Duodenal mucosa (tissue), 2 donors: ENCODE results near the gene RNF34.
"Not testable (repeated sequence)": the region's sequence is repeated elsewhere in the genome, so short reads cannot be mapped to it uniquely, and the experiment has no call there.

Experiments
- H3K27ac ChIP-seq: one replicate; pipeline ENCODE4 v1.7.0; 2013; ENCODE audit warnings: low read depth, low read length
- H3K27me3 ChIP-seq, 2 donors: one replicate each; pipeline ENCODE4 v1.7.0; 2013; ENCODE audit warnings: low read length in 2 of 2, control low read depth in 1 of 2; ENCODE audit not compliant: insufficient read depth in 2 of 2, control insufficient read depth in 1 of 2
- H3K36me3 ChIP-seq, 2 donors: one replicate each; pipeline ENCODE4 v1.7.0; 2013; ENCODE audit warnings: low read length in 2 of 2, control low read depth in 1 of 2; ENCODE audit not compliant: insufficient read depth in 2 of 2, control insufficient read depth in 1 of 2
- H3K4me1 ChIP-seq, 2 donors: one replicate each; pipeline ENCODE4 v1.7.0; 2013; ENCODE audit warnings: low read length in 2 of 2, control low read depth in 1 of 2; ENCODE audit not compliant: insufficient read depth in 2 of 2, control insufficient read depth in 1 of 2
- H3K4me3 ChIP-seq, 2 donors: one replicate each; pipeline ENCODE4 v1.7.0; 2013; ENCODE audit warnings: low read length in 2 of 2, low read depth in 1 of 2
- H3K9ac ChIP-seq, 2 donors: one replicate each; pipeline ENCODE4 v1.7.0; 2013; ENCODE audit warnings: low read length in 2 of 2, low read depth in 1 of 2
- H3K9me3 ChIP-seq, 2 donors: one replicate each; pipeline ENCODE4 v1.7.0; 2013; ENCODE audit warnings: low read length in 2 of 2, control low read depth in 1 of 2; ENCODE audit not compliant: control insufficient read depth in 1 of 2

Gene RNF34

DNA sequence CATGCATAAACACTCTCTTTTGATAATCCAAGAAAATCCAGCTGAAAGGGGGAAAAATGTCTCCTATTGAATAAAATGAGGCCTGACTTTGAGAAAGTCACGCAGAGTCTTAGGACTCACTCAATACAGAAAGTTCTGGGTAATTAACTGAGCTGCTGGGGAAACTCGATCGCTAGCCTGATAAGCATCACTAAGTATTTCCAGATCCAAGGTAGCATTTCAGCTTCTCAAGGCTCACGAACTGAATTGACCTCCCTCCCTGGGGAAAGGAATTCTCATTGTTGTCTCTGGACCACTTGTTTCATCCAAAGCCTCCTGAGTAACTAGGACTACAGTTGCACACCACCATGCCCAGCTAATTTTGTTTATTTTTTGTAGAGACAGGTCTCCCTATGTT is 33.9 kb upstream of the RNF34 start:
- Histone ChIP-seq H3K9me3 (no peaks in the 10 kb centered on the region), H3K36me3 (no peaks in the 10 kb centered on the region), H3K27ac (no peak overlapping the region), H3K4me3 (no peak overlapping the region), H3K27me3 (peaks cover 0 to 5% of the 10 kb centered on the region in 2 donors), H3K9ac (no peak overlapping the region), H3K4me1 (no peaks in the 10 kb centered on the region)

DNA sequence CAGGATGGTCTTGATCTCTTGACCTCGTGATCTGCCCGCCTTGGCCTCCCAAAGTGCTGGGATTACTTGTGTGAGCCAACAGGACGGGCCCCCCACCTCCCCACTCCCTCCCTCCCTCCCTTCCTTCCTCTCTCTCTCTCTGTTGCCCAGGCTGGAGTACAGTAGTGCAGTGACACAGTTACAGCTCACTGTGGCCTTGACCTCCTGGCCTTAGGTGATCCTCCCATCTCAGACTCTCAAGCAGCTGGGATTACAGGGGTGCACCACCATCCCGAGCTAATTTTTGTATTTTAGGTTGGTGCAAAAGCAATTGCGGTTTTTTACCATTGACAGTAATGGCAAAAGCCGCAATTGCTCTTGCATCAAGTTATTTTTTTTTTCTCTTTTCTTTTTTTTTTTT is 28.5 kb upstream of the RNF34 start:
- Histone ChIP-seq H3K4me1 (no peaks in the 10 kb centered on the region), H3K27ac (no peak overlapping the region), H3K9ac (no peak overlapping the region), H3K27me3 (no peaks in the 10 kb centered on the region), H3K36me3 (no peaks in the 10 kb centered on the region), H3K4me3 (no peak overlapping the region), H3K9me3 (no peaks in the 10 kb centered on the region)

DNA sequence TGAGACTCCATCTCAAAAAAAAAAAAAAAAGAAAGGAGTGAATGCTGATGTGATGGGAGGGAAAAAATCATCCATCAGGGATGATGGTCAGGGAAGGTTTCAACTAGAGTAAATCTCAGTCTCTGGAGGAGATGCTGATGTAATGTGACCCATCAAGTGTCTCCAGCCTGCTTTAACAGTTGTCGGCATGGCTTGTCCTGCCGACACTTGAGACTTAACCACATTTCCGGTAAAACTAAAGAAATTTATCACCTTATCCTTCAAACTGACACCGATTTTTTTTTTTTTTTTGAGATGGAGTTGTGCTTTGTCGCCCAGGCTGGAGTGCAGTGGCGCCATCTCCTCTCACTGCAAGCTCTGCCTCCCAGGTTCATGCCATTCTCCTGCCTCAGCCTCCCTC is 26.2 kb upstream of the RNF34 start:
- Histone ChIP-seq H3K9me3 (no peaks in the 10 kb centered on the region), H3K4me3 (no peak overlapping the region), H3K36me3 (no peaks in the 10 kb centered on the region), H3K9ac (no peak overlapping the region), H3K27ac (no peak overlapping the region), H3K27me3 (no peaks in the 10 kb centered on the region), H3K4me1 (peaks cover 0 to 8% of the 10 kb centered on the region in 2 donors)

DNA sequence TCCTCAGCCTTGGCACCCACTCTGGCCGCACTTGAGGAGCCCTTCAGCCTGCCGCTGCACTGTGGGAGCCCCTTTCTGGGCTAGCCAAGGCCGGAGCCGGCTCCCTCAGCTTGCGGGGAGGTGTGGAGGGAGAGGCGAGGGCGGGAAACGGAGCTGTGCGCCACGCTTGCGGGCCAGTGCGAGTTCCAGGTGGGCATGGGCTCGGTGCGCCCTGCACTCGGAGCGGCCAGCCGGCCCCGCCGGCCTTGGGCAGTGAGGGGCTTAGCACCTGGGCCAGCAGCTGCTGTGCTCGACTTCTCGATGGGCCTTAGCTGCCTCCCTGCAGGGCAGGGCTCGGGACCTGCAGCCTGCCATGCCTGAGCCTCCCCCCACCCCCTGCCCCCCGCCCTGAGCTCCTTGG is 25.6 kb upstream of the RNF34 start:
- H3K36me3 ChIP-seq, H3K4me3 ChIP-seq, H3K9me3 ChIP-seq: not testable (repeated sequence)

DNA sequence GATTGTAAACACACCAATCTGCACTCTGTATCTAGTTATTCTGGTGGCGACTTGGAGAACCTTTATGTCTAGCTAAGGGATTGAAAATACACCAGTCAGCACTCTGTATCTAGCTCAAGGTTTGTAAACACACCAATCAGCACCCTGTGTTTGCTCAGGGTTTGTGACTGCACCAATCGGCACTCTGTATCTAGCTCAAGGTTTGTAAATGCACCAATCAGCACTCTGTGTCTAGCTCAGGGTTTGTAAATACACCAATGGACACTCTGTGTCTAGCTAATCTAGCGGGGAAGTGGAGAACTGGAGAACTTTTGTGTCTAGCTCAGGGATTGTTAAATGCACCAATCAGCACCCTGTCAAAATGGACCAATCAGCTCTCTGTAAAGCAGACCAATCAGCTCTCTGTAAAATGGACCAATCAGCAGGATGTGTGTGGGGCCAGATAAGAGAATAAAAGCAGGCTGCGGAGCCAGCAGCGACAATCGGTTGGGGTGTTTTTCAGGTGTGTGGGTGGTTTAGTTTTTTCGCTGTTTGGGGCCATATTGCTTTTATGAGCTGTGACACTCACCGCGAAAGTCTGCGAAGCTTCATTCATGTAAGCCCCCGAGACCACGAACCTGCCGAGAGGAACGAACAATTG is 24.9 kb upstream of the RNF34 start:
- not testable (repeated sequence) for H3K4me1 ChIP-seq, H3K9ac ChIP-seq, H3K4me3 ChIP-seq, H3K9me3 ChIP-seq, H3K27ac ChIP-seq, H3K27me3 ChIP-seq, H3K36me3 ChIP-seq

More for the DNA sequence above, 25.6 kb upstream of the RNF34 start:
- H3K4me1 ChIP-seq, H3K27me3 ChIP-seq, H3K9ac ChIP-seq, H3K27ac ChIP-seq: not testable (repeated sequence)

DNA sequence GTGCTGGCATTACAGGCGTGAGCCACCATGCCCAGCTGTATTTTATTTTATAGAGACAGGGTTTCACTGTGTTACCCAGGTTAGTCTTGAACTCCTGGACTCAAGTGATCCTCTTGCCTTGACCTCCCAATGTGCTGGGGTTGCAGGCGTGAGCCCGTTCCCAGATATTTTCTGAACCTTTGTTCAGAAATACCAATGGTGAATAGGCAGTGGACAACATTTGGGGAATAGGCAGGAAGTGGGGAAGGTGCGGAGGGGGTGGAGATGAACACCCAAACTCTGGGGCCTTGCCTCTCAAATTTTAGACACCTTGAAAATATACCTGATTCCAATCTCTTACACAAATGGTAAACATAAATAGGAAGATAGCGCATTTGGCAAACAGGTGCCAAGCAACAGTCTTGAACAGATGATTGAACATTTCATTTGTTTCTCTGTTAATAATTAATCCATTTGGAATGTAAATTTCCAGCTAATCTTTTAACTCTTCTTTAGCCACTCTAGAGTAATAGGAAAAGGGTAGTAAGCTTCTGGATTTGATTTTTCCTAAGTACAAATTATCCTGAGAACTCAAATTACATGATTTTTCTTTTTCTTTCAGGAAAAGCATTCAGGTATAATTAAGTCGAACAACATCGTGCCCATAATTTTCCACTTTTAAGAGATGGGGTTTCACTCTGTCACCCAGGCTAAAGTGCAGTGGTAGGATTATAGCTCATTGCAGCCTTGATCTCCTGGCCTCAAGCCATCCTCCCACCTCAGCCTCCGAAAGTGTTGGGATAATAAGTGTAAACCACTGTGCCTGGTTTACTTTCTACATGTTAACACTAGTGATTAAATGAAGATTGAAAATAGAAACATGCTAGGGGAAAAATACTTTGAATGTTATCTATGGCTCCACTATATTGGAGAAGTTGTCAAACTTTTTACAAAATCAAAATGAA is 22.9 kb upstream of the RNF34 start:
- Histone ChIP-seq H3K27ac (no peak overlapping the region), H3K27me3 (no peaks in the 10 kb centered on the region), H3K36me3 (no peaks in the 10 kb centered on the region), H3K9ac (no peak overlapping the region), H3K4me1 (peaks cover 0 to 8% of the 10 kb centered on the region in 2 donors), H3K9me3 (no peaks in the 10 kb centered on the region), H3K4me3 (no peak overlapping the region)

DNA sequence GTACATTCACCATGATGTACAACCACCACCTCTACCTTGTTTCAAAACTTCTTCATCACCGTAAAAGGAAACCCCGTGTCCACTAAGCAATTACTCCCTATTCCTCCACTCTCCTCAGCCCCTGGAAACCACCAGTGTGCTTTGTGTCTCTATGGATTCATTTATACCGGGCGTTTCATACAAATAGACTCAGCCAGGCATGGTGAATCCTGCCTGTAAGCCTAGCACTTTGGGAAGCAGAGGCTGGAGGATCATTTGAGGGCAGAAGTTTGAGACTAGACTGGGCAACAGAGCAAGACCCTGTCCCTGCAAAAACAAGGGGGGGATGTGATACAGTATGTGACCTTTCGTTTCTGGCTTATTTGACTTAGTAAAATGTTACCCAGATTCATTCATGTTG is 21.2 kb upstream of the RNF34 start:
- peaks cover 6 to 8% of the 10 kb centered on the region in 2 donors for H3K4me1 ChIP-seq

DNA sequence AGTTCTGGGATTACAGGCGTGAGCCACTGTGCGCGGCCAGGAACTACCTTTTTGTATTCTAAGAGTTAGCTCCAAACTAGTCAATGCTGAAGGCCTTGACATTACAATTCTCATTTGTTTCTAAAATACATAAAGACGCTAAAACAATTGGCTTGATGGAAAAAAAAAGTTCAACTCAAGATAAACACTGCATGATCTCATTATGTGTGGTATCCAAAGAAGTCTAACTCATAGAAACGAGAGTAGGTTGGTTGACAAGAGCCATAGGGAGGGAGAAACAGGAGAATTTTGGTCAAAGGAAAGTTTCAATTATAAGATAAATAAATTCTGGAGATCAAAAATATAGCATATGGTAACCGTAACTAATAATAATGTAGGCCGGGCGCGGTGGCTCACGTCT is 20.0 kb upstream of the RNF34 start:
- Histone ChIP-seq H3K9ac (no peak overlapping the region), H3K9me3 (no peaks in the 10 kb centered on the region), H3K4me3 (no peak overlapping the region), H3K27ac (no peak overlapping the region), H3K4me1 (peaks cover 6 to 8% of the 10 kb centered on the region in 2 donors), H3K36me3 (no peaks in the 10 kb centered on the region), H3K27me3 (no peaks in the 10 kb centered on the region)

More for the DNA sequence above, 21.2 kb upstream of the RNF34 start:
- no peaks in the 10 kb centered on the region for H3K27me3 ChIP-seq
- no peak overlapping the region for H3K4me3 ChIP-seq
- no peaks in the 10 kb centered on the region for H3K36me3 ChIP-seq
- H3K27ac ChIP-seq, result no peak overlapping the region
- H3K9me3 ChIP-seq, result no peaks in the 10 kb centered on the region
- H3K9ac ChIP-seq, result no peak overlapping the region

DNA sequence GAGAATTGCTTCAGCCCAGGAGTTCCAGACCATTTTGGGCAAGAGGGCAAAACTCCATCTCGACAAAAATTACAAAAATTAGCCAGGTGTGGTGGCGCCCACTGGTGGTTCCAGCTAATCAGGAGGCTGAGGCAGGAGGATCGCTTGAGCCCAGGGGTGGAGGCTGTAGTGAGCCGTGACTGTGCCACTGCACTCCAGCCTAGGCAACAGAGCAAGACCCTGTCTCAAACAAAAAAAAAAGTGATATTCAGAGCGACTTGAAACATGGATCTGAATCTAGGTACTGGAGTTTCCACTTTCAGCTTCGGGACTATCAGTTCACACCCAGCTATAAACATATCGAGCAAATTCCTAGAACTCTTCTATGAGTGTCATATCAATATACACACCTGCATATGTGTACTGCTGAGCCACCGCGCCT is 16.3 kb upstream of the RNF34 start:
- Histone ChIP-seq H3K27me3 (no peaks in the 10 kb centered on the region), H3K9me3 (no peaks in the 10 kb centered on the region), H3K36me3 (no peaks in the 10 kb centered on the region), H3K4me1 (peaks cover 0 to 6% of the 10 kb centered on the region in 2 donors), H3K4me3 (peak overlapping the region in 1 of 2 donors; percentile 13), H3K27ac (no peak overlapping the region), H3K9ac (no peak overlapping the region)

DNA sequence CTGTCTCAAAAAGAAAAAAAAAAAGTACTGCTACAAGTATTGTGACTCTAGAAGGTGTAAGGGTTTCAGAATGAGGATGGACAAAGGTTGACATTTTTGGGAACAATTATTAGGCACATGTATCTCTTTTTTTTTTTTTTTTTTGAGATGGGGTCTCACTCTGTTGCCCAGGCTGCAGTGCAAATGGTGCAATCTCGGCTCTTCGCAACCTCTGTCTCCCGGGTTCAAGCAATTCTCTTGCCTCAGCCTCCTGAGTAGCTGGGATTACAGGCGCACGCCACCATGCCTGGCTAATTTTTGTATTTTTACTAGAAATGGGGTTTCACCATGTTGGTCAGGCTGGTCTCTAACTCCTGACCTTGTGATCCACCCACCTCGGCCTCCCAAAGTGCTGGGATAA is 15.0 kb upstream of the RNF34 start:
- H3K9ac ChIP-seq, H3K9me3 ChIP-seq: not testable (repeated sequence)

More for the DNA sequence above, 15.0 kb upstream of the RNF34 start:
- H3K4me3 ChIP-seq, H3K27ac ChIP-seq, H3K4me1 ChIP-seq, H3K36me3 ChIP-seq, H3K27me3 ChIP-seq: not testable (repeated sequence)
